RWPE1 (cell line): ENCODE results near the gene ARHGEF6.
A peak's percentile ranks its signal among the peaks of the same experiment; 100 is the strongest.
"Not testable (repeated sequence)": the region's sequence is repeated elsewhere in the genome, so short reads cannot be mapped to it uniquely, and the experiment has no call there.

Source experiments
- CTCF ChIA-PET: fragments of 350-600 bp; sonication (Branson Sonifier 250); formaldehyde crosslinking; extraction: SDS; loops from one replicate; lab custom pipeline; 2021; lab: Yijun Ruan, JAX
- POLR2A ChIA-PET: fragments of 400-600 bp; formaldehyde crosslinking; extraction: SDS; loops from one replicate; lab custom pipeline; 2020; ENCODE audit warnings: antibody characterized with exemption; ENCODE audit not compliant: low non-redundant PET; lab: Yijun Ruan, JAX
- DNase-seq: peaks from one replicate; pipeline ENCODE4 v3.0.0; 2012; ENCODE audit warnings: low spot score
- H3K27ac ChIP-seq: fragments of 450-650 bp; 2 replicates; pipeline ENCODE4 v1.5.1; 2017
- TF ChIP-seq, protein P1 (sequence below): fragments of 450-650 bp; conservative IDR thresholded peaks from 2 replicates; pipeline ENCODE4 v1.5.1; 2017; ENCODE audit warnings: low read depth, mild to moderate bottlenecking

Gene ARHGEF6

GRCh38 chrX:136778020-136778419 lies 2.7 kb downstream of the ARHGEF6 start:
- ChIA-PET CTCF (no interaction called here), POLR2A (no interaction called here)
- H3K27ac ChIP-seq, result no peak overlapping the region
- TF ChIP-seq, protein P1, sequence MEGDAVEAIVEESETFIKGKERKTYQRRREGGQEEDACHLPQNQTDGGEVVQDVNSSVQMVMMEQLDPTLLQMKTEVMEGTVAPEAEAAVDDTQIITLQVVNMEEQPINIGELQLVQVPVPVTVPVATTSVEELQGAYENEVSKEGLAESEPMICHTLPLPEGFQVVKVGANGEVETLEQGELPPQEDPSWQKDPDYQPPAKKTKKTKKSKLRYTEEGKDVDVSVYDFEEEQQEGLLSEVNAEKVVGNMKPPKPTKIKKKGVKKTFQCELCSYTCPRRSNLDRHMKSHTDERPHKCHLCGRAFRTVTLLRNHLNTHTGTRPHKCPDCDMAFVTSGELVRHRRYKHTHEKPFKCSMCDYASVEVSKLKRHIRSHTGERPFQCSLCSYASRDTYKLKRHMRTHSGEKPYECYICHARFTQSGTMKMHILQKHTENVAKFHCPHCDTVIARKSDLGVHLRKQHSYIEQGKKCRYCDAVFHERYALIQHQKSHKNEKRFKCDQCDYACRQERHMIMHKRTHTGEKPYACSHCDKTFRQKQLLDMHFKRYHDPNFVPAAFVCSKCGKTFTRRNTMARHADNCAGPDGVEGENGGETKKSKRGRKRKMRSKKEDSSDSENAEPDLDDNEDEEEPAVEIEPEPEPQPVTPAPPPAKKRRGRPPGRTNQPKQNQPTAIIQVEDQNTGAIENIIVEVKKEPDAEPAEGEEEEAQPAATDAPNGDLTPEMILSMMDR, result no peak
- no peak for DNase-seq

DNA sequence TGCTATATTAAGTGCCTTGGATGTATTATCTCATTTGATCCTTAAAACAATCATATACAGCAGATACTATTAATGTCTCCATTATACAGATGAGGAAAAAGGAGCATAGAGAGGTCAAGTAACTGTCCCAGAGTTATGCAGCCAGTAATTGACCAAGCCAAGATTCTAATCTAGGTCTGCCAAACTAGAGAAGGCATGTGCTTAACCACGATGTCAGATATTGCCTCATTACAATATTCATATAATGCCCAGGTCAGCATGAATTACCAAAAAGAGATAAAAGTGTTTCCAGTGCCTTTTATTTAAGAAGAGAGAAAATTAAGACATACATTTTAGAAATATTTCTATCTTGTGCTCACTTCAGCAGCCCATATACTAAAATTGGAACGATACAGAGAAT lies 7.1 kb downstream of the ARHGEF6 start:
- POLR2A ChIA-PET, result no interaction called here
- TF ChIP-seq, protein P1, result no peak
- no peak for DNase-seq
- H3K27ac ChIP-seq, result no peak overlapping the region
- CTCF ChIA-PET, result no interaction called here

DNA sequence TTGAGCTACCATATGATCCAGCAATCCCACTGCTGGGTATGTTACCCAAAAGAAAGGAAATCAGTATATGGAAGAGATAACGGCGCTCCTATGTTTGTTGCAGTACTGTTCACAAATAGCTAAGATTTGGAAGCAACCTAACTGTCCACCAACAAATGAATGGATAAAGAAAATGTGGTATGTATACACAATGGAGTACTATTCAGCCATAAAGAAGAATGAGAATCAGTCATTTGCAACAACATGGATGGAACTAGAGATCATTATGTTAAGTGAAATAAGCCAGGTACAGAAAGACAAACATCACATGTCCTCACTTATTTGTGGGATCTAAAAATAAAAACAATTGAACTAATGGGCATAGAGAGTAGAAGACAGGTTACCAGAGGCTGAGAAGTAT lies 8.9 kb downstream of the ARHGEF6 start:
- H3K27ac ChIP-seq, POLR2A ChIA-PET, DNase-seq: not testable (repeated sequence)
- CTCF ChIA-PET, result interaction anchor here (0.6 kb wide), 1 partner anchor 10 kb away, joined by 5 read pairs; no protein-coding TSS in a partner anchor

DNA sequence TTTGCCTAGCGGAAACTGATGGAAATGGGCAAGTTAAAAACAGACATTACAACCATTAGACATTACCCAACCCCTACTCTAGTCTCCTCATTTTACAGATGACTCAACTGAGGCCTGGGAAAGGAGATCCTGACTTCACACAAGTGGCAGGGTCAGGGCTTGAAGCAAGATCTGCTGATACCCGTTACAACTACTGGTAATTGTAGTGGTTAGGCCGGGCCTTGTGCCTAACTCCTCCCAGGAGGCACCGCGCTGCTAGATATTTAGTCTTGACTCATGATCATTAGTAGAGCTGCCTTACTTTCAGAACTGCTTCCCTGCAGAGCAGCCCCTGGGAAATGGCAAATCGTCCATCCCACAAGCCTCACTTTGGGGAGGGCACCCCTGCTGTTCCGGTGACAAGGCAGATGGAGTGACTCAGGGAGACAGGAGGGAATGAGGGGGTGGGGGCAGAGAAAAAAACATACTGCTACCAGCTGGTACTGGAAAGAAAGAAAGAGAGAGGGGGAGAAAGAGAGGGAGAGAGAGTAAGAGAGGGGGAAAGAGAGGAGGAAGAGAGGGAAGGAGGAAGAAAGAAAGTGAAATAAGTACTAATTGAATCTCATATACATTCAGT lies 12.2 kb downstream of the ARHGEF6 start:
- H3K27ac ChIP-seq, result no peak overlapping the region
- POLR2A ChIA-PET, result no interaction called here
- CTCF ChIA-PET, result no interaction called here
- TF ChIP-seq, protein P1, result no peak
- DNase-seq, result peak; percentile 9

GRCh38 chrX:136767104-136767941 lies 13.4 kb downstream of the ARHGEF6 start:
- H3K27ac ChIP-seq, result no peak overlapping the region
- ChIA-PET POLR2A (no interaction called here), CTCF (interaction anchor here (0.7 kb wide), 1 partner anchor 849 kb away, joined by 3 read pairs; no protein-coding TSS in a partner anchor)
- peak; percentile 2 for DNase-seq
- TF ChIP-seq, protein P1, result no peak

GRCh38 chrX:136766785-136767103 lies 14.0 kb downstream of the ARHGEF6 start:
- no peak overlapping the region for H3K27ac ChIP-seq
- POLR2A ChIA-PET, result no interaction called here
- no peak for DNase-seq
- CTCF ChIA-PET, result interaction anchor here (0.7 kb wide), 1 partner anchor 849 kb away, joined by 3 read pairs; no protein-coding TSS in a partner anchor
- TF ChIP-seq, protein P1, result no peak

GRCh38 chrX:136765821-136766356 lies 14.8 kb downstream of the ARHGEF6 start:
- ChIA-PET POLR2A (no interaction called here), CTCF (no interaction called here)
- DNase-seq, result no peak
- TF ChIP-seq, protein P1, result no peak
- no peak overlapping the region for H3K27ac ChIP-seq
